GM18505 (cell line): ENCODE data around the gene REEP6.

ENCODE experiments used
- ATAC-seq: cut with Tn5 transposase; IDR thresholded peaks from one replicate; pipeline ENCODE4 v1.9.1; 2021; ENCODE audit not compliant: unreplicated experiment
- POLR2A ChIP-seq: IDR thresholded peaks from 4 replicates; pipeline ENCODE4 v1.6.1; 2011; ENCODE audit warnings: borderline replicate concordance; ENCODE audit not compliant: insufficient read depth, insufficient read length; ENCODE audit errors: extremely low read depth

REEP6 gene

GRCh38 chr19:1483131-1483978, 7.6 kb upstream of the REEP6 start:
- ATAC-seq, result no peak
- no peak for TF ChIP-seq POLR2A

- no peak for TF ChIP-seq POLR2A
- ATAC-seq, result no peak
Observed at GRCh38 chr19:1483979-1484428, 7.0 kb upstream of the REEP6 start.

GRCh38 chr19:1486720-1487575, 4.0 kb upstream of the REEP6 start:
- ATAC-seq, result no peak
- TF ChIP-seq POLR2A, result no peak

- no peak for ATAC-seq
- TF ChIP-seq POLR2A, result no peak
Observed at GRCh38 chr19:1487576-1488281, 3.3 kb upstream of the REEP6 start.

GRCh38 chr19:1488282-1488601, 2.7 kb upstream of the REEP6 start:
- ATAC-seq, result no peak
- no peak for TF ChIP-seq POLR2A

GRCh38 chr19:1489463-1490310, 1.3 kb upstream of the REEP6 start:
- no peak for TF ChIP-seq POLR2A
- no peak for ATAC-seq

- peak; percentile 72 for ATAC-seq
- no peak for TF ChIP-seq POLR2A
Observed at GRCh38 chr19:1490311-1491113, 469 bp upstream of the REEP6 start, which contains the start of gene PCSK4. TSS of gene PCSK4 (minus strand) at chr19:1490350. CDS start at chr19:1490346, 4 bp downstream.

- no peak for ATAC-seq
- TF ChIP-seq POLR2A, result no peak
Observed at GRCh38 chr19:1491849-1492170, 829 bp downstream of the REEP6 start.

GRCh38 chr19:1492474-1493006, 1.6 kb downstream of the REEP6 start:
- TF ChIP-seq POLR2A, result no peak
- ATAC-seq, result no peak

- TF ChIP-seq POLR2A, result no peak
- no peak for ATAC-seq
Observed at GRCh38 chr19:1494115-1494815, 3.3 kb downstream of the REEP6 start.
